Coronary artery (tissue), 2 donors: ENCODE data around the gene VEPH1.

Experiments
- DNase-seq: peaks from one replicate; pipeline ENCODE4 v3.0.0-alpha.2; 2017; ENCODE audit warnings: low spot score
- H3K27ac ChIP-seq, 2 donors: fragments of 200-600 bp; sonication (generic); one replicate each; pipeline ENCODE4 v1.5.1; 2016 to 2019
- H3K4me3 ChIP-seq: fragments of 200-600 bp; sonication (generic); 2 replicates; pipeline ENCODE4 v1.5.1; 2016; ENCODE audit warnings: mild to moderate bottlenecking, moderate library complexity
- TF ChIP-seq, protein P1 (sequence below): fragments of 200-600 bp; sonication (generic); IDR thresholded peaks from one replicate; pipeline ENCODE4 v1.5.1; 2019; ENCODE audit warnings: antibody characterized with exemption

Gene VEPH1

DNA sequence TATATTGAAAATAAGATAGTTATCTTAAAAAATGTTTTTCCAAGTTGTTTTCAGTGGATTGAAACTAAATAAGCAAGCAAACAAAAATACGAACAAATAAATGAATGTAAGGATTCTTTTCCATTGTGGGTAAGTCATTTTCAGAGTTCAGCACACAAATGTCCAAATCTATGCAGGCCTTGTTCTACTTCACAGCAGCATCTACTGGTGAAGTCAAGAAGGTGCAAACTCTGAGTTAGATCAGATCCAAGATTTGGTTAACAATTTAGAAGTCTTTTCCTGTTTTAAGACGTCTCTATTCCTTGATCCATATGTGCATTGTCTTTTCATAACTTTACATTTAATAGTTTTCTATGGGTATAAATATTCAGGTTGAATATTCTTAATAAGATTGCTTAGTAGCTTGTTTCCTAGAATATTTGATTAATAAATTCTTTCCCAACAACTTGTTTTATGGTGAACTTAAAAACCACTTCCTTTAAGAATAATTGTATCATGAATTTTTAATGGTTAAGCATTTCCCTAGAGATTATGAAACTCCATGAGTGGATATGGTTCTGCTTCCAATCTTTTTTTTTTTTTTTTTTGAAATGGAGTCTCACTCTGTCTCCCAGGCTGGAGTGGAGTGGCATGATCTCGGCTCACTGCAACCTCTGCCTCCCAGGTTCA is 56.1 kb downstream of the VEPH1 start:
- DNase-seq: no peak
- TF ChIP-seq, protein P1, sequence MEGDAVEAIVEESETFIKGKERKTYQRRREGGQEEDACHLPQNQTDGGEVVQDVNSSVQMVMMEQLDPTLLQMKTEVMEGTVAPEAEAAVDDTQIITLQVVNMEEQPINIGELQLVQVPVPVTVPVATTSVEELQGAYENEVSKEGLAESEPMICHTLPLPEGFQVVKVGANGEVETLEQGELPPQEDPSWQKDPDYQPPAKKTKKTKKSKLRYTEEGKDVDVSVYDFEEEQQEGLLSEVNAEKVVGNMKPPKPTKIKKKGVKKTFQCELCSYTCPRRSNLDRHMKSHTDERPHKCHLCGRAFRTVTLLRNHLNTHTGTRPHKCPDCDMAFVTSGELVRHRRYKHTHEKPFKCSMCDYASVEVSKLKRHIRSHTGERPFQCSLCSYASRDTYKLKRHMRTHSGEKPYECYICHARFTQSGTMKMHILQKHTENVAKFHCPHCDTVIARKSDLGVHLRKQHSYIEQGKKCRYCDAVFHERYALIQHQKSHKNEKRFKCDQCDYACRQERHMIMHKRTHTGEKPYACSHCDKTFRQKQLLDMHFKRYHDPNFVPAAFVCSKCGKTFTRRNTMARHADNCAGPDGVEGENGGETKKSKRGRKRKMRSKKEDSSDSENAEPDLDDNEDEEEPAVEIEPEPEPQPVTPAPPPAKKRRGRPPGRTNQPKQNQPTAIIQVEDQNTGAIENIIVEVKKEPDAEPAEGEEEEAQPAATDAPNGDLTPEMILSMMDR: no peak
- no peak overlapping the region for H3K27ac ChIP-seq
- H3K4me3 ChIP-seq: no peak overlapping the region

DNA sequence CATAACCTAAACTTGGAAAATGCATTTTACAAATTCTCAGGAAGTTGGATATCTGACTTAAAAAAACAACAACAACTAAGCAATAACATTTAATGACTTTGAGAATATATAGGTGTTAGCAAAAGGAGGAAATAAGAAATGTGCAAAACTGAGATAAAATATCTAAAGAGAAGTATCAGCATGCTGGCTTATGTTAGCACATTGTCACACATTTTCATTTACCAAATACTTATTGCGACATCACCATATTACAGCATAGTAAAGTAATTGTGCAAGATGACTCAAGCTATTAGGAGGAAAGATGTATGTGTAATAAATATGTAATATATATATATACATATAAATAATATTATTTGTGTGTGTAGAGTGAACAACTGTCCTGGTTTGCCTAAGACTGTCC is 57.4 kb downstream of the VEPH1 start:
- TF ChIP-seq, protein P1: no peak
- no peak overlapping the region for H3K27ac ChIP-seq
- no peak for DNase-seq
- no peak overlapping the region for H3K4me3 ChIP-seq

DNA sequence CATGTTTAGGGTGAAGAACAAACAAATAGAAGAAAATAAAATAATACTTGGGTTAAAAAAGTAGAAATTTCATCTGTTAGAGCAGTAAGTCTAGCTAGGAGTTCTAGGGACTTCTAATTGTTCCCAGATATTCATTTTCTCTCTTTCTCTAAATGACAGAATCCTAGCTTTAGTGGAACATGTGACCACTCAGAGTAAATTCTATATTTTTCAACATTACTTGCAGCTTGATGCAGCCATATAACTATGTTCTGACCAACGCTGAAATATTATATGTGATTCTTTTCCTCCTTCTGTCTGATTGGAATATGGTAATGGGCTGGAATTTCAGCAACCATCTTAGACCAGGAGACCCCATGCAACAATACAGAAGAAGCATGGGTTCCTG is 58.4 kb downstream of the VEPH1 start:
- Histone ChIP-seq H3K4me3 (no peak overlapping the region), H3K27ac (no peak overlapping the region)
- TF ChIP-seq, protein P1: no peak
- DNase-seq: no peak

DNA sequence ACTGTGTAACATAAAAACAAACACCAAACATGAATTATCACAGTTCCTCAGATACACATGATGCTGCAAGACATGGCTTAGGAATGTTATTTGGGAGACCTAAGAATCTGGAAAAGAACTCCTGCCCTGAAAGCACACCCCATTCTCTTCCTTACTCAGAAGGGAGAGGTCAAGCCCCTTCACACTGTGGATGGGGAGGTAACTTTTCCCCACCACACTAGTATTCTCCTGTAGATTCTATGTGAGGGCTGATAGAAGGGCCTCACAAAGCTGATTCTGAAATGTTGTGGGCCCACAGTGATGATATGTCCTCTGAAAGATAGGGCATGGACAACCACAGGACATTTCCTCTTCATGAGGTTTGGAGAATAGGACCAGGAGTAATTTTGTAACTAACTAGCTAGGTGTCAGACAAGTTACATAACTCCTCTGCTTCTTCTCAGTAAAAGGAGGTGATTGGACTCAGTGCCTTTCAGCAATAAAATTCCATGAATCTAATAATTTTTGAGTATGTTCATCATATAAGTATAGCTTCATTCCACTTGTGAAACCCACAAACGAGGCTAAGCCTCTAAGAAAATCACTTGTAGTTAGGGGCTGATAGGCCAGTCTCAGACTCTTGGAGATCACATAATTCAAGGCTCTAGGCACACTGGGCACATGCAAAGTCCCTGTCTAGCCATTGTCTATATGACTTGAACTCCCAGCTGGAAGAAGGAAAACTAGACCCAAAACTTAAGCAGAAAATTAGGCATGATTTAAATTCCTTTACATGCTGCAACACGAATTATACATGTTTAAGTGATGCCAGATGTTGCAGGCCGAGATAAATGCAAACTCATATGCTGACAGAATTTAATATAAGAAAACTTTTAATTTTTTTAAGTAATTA is 59.1 kb downstream of the VEPH1 start:
- H3K27ac ChIP-seq: no peak overlapping the region
- TF ChIP-seq, protein P1: no peak
- no peak overlapping the region for H3K4me3 ChIP-seq
- no peak for DNase-seq

DNA sequence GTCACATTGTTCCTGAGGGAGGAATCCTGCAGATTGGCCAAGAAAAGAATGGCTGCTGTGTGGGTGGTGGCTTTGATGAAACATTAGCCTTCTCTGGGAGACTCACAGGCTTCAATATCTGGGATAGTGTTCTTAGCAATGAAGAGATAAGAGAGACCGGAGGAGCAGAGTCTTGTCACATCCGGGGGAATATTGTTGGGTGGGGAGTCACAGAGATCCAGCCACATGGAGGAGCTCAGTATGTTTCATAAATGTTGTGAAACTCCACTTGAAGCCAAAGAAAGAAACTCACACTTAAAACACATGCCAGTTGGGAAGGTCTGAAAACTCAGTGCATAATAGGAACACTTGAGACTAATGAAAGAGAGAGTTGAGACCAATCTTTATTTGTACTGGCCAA is 60.5 kb downstream of the VEPH1 start:
- TF ChIP-seq, protein P1: no peak
- DNase-seq: no peak
- no peak overlapping the region for H3K27ac ChIP-seq
- no peak overlapping the region for H3K4me3 ChIP-seq

DNA sequence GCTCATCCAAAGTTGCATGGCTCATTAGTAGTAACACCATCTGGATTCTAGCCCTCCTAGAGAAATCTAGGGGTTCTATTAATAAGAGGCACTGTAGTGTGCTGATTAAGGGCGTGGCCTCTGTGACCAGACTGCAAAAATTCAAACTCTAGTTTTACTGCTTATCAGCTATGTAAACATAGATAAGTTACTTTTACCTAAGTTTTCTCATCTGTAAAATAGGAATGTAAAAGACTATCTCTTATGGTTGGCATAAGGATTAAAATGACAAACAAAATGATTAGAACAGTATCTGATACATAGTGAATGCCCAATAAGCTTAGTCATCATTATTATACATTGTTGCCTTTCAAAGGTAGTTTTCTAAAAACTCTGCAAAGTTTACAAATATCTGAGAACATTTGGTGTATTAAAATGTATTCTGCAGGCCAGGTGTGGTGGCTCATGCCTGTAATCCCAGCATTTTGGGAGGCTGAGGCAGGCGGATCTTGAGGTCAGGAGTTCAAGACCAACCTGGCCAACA is 62.1 kb downstream of the VEPH1 start:
- no peak overlapping the region for H3K27ac ChIP-seq
- DNase-seq: no peak
- no peak overlapping the region for H3K4me3 ChIP-seq
- TF ChIP-seq, protein P1: no peak
